ENCODE results near the gene MMGT1.
"Not testable (repeated sequence)": the region's sequence is repeated elsewhere in the genome, so short reads cannot be mapped to it uniquely, and the experiment has no call there.

Gene MMGT1

DNA sequence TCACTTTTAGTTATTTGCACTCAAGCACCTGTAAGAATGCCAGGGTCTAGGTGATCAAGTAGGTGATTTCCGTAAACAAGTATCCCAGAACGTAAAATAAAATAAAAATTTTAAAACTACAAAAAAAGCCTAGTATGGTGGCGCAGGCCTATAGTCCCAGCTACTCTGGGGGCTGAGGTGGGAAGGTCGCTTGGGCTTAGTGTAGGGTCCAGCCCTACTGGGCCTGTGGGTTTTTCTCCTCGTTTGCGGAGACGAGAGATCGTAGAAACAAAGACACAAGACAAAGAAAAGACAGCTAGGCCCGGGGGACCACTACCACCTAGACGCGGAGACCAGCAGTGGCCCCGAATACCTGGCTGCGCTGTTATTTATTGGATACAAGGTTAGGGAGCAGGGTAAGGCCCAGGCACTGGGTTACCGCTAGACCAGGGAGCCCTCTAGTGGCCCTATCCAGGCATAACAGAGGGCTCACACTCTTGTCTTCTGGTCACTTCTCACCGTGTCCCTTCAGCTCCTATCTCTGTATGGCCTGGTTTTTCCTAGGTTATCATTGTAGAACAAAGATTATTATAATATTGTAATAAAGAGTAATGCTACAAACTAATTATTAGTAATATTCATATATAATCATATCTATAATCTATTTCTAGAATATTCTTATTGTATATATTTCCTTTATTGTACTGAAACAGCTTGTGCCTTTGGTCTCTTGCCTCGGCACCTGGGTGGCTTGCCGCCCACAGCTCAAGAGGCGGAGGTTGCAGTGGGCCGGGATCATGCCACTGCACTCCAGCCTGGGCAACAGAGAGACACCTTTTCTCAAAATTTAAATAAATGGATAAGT is 41.9 kb downstream of the MMGT1 start:
- in situ Hi-C loops (cut with MboI; ENCODE audit: low sequenced_read_pairs), result no loop called here

DNA sequence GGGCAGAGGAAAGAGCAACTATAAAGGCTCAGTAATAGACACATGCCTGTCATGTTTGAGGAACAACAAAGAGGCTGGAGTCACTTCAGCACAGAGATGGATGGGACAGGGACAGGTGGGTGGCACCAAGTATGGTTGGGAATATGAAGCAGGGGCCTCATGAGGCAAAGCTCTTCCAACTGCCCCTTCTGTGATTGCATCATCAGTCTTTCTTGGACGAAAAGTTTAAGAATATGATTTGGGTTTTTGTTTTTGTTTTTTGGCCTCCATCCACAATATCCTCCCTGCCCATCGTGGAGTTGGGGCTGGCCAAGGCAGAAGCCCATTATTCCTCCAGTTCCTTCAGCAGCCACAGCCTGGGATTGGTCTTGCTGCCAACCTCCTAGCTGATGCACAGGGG is 45.9 kb downstream of the MMGT1 start:
- in situ Hi-C loops (cut with MboI; ENCODE audit: low sequenced_read_pairs), result no loop called here

DNA sequence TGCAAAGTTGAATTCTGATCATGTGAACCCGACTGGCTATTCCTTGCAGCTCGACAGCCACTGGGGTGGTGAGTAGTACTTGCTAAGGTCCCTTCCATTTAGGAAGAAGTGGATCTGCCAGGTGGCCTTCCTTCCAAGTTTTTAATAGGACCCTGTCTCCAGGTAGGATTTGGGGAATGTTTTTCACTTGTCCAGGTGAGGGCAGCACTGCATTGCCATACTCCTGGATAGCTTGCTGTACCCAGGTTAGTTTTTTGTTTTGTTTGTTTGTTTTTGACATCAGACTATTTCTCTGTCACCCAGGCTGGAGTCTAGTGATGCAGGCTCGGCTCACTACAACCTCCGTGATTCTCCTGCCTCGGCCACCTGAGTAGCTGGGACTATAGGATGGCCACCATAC is 50.4 kb downstream of the MMGT1 start:
- in situ Hi-C loops (cut with MboI; ENCODE audit: low sequenced_read_pairs), result no loop called here

DNA sequence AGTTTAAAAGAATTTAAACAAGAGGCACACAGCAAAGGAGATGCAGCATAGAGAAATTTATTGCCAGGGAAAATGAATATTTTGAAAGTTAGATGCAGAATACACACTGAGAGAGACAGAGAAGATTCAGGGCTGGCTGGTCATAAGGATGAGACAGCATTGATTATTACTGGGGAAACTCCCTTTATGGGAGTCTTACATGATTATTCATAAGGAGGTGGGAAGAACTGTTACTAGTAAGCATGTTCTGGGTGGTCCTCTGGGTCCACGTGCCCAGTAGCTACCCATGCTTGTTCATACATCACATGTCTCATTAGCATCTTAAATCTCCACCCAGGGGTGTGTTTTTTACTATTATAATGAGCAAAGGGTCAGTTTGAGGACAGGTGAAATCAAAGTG is 53.3 kb downstream of the MMGT1 start:
- in situ Hi-C loops (cut with MboI; ENCODE audit: low sequenced_read_pairs), result not testable (repeated sequence)

DNA sequence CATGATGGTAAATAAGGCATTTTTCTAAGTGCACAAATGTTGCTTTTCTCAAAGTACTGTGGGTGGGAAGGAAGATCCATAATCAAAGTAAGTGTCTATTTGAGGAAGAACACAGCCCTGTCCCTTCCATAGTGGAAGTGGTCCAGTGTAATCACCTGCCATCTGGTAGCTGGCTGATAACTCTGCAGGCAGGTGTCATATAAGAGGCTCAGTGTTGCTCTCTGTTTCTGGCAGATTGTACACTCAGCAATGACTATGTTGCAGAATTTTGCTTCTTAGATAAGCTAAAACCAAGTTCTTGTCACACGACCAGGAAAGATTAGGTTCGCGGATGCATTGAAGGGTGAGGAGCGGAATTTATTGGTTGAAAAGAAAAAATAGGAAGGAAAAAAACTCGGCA is 59.4 kb downstream of the MMGT1 start:
- in situ Hi-C loops (cut with MboI; ENCODE audit: low sequenced_read_pairs), result no loop called here

All from HL-60/S4 (cell line).